LHCN-M2 (cell line): ENCODE measurements around the gene CSNK1D. TPM values are rescaled to one million over a fixed set of nuclear protein-coding genes. Genes with fewer than 3 reads are reported as not detected.

Experiments used
- DNase-seq: peaks from one replicate; pipeline ENCODE4 v3.0.0-alpha.2; 2012; ENCODE audit warnings: low read depth
- total RNA-seq: library from RNA; depleted of rRNA; stranded (reverse); fragments of >200 nt; gene quantifications from 2 replicates; pipeline ENCODE4 v1.2.3, GENCODE V29; 2014

The CSNK1D gene
- total RNA-seq, 1 experiment from 2014 or later: 51.3 TPM

GRCh38 chr17:82295472-82295814 is 21.9 kb upstream of the CSNK1D start:
- DNase-seq: no peak

- DNase-seq: no peak
These were observed 20.7 kb upstream of the CSNK1D start for GRCh38 chr17:82294064-82294773.

GRCh38 chr17:82292251-82293154 is 19.0 kb upstream of the CSNK1D start:
- DNase-seq: peak; percentile 99

- no peak for DNase-seq
These were observed 18.2 kb upstream of the CSNK1D start for GRCh38 chr17:82291582-82292250.

- peak; percentile 95 for DNase-seq
These were observed 14.6 kb upstream of the CSNK1D start for GRCh38 chr17:82287868-82288801.

- DNase-seq: no peak
These were observed 13.7 kb upstream of the CSNK1D start for GRCh38 chr17:82287013-82287867.

GRCh38 chr17:82285141-82285540 is 11.6 kb upstream of the CSNK1D start:
- no peak for DNase-seq

- DNase-seq: peak; percentile 96
These were observed 9.8 kb upstream of the CSNK1D start for GRCh38 chr17:82283208-82283749.

GRCh38 chr17:82282239-82283207 is 9.0 kb upstream of the CSNK1D start:
- DNase-seq: no peak

- peak; percentile 56 for DNase-seq
These were observed 8.2 kb upstream of the CSNK1D start for GRCh38 chr17:82281502-82282238.

- no peak for DNase-seq
These were observed 7.6 kb upstream of the CSNK1D start for GRCh38 chr17:82281076-82281475.

- DNase-seq: no peak
These were observed 7.0 kb upstream of the CSNK1D start for GRCh38 chr17:82280537-82280936.

- no peak for DNase-seq
These were observed 5.4 kb upstream of the CSNK1D start for GRCh38 chr17:82278786-82279391.

- no peak for DNase-seq
These were observed 4.8 kb upstream of the CSNK1D start for GRCh38 chr17:82278308-82278707.

GRCh38 chr17:82277851-82278250 is 4.4 kb upstream of the CSNK1D start:
- DNase-seq: no peak

GRCh38 chr17:82276938-82277337 is 3.4 kb upstream of the CSNK1D start:
- no peak for DNase-seq

- DNase-seq: no peak
These were observed 1.8 kb upstream of the CSNK1D start for GRCh38 chr17:82275326-82275725.
